Pancreas (tissue), 10 donors: ENCODE data around the gene RESP18. TPM values are rescaled to one million over a fixed set of nuclear protein-coding genes. Genes with fewer than 3 reads are reported as not detected.

Experiments used
- ATAC-seq, 4 donors: fragments of 200-7000 bp; cut with Tn5 transposase; one replicate each; pipeline versions ENCODE4 v1.8.0 to v1.9.1; 2020; ENCODE audit warnings: mild to moderate bottlenecking in 4 of 4, moderate library complexity in 4 of 4
- DNase-seq, 6 donors: peaks; one replicate each; pipeline ENCODE4 v3.0.0-alpha.2; 2020
- FAIRE-seq: peaks from 2 replicates; lab custom pipeline; 2012; peaks lifted over from hg19 to GRCh38; lab: Jason Lieb, UNC
- H3K27ac ChIP-seq, 4 donors: fragments of 200-600 bp; sonication (generic); 1 replicate in 3 of 4; 2 replicates in 1 of 4; pipeline versions ENCODE4 v1.5.0 to v1.8.0; 2020
- H3K27me3 ChIP-seq, 4 donors: fragments of 200-600 bp; one replicate each; pipeline ENCODE4 v1.8.0; 2021
- H3K36me3 ChIP-seq, 3 donors: fragments of 200-600 bp; sonication (generic) in 1 of 3; one replicate each; pipeline versions ENCODE4 v1.5.0 to v1.8.0; 2020 to 2021
- H3K4me1 ChIP-seq, 3 donors: fragments of 200-600 bp; one replicate each; pipeline ENCODE4 v1.8.0; 2021
- H3K4me3 ChIP-seq, 4 donors: fragments of 200-600 bp; sonication (generic) in 2 of 4; one replicate each; pipeline versions ENCODE4 v1.5.0 to v1.8.0; 2020 to 2021
- H3K9me3 ChIP-seq, 4 donors: fragments of 200-600 bp; one replicate each; pipeline ENCODE4 v1.8.0; 2021
- WGBS, 2 donors: extraction: QIAGEN DNeasy Blood & Tissue Kit; methylation state at CpG; one replicate each; pipeline ENCODE4 v1.1.7; 2013; 5-methylcytosine and 5-hydroxymethylcytosine counted together
- intact Hi-C, 3 donors: fragments of 100-400 bp; cut with DNase I; formaldehyde crosslinking; loops; one replicate each; pipeline versions ENCODE4 v1.11.1 to v1.14.2; 2022
- polyA plus RNA-seq, 2 donors: library from polyadenylated mRNA; stranded (reverse); fragments of 200-250 nt; gene quantifications; one replicate each; pipeline ENCODE4 v1.2.3, GENCODE V29; 2013
- total RNA-seq, 6 donors: library from RNA; stranded (reverse); fragmentation: NEBNext Ultra II Directional in 4 of 6; extraction: Animal tissue kit (Norgen Biotek cat#: 25700) in 4 of 6; gene quantifications; one replicate each; pipeline versions ENCODE4 v1.2.1 to v1.2.4, GENCODE V29; 2021 to 2023
- TF ChIP-seq, protein P1 (sequence below), 4 donors: fragments of 200-600 bp; sonication (generic) in 3 of 4; IDR thresholded peaks; one replicate each; pipeline versions ENCODE4 v1.5.0 to v1.8.0; 2021; ENCODE audit warnings: antibody characterized with exemption in 4 of 4
- donor health status: healthy with polysubstance abuse.
- donor health status: DM: no; HTN: no; CAD: no; lungs with moderate emphysema.
- donor health status: DM: no; HTN: no; CAD: no.
- donor health status: control.
- donor health status: control.
- donor health status: Bipolar disorder and iron deficiency.
- donor health status: DM: yes; HTN: yes; CAD: no.
- donor health status: DM: no; HTN: no; CAD: no.
- donor health status: DM: no; HTN: no; CAD: no.
- donor health status: DM: yes; HTN: yes; CAD: no.

Gene RESP18
- total RNA-seq (not detected), polyA plus RNA-seq (under 1 TPM in 1 of 2 donors, not detected in 1; 0.16 TPM)

DNA sequence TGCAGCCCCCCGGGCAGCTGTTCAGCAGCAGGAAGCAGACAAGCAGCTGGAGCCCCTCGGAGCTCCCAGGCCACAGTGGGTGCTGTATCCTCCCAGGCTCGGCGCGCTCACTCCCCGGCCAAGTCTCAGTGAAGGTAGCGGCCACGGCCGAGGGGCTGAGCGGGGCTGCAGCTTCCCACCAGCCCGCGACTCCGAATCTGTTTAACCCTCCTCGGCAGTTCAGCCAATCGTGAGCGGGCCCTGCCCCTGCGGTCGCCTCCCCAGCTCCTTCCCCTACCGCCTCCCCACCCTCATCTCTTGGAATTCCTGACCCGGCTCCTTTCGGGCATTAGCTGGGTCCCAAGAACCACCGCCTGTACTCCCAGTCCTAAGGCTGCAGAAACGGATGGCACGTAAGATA is at the start of gene RESP18:
TSS of gene RESP18 (minus strand) at position 203 of the 400 bp plus-strand sequence.
- DNase-seq (no peak), ATAC-seq (no peak), FAIRE-seq (no peak)
- intact Hi-C loops, result no loop called here
- Histone ChIP-seq H3K4me3 (no peak within 1 kb of the TSS), H3K36me3 (no peaks in the 10 kb centered on the region), H3K27ac (no peak within 1 kb of the TSS), H3K4me1 (no peaks in the 10 kb centered on the region), H3K9me3 (no peaks in the 10 kb centered on the region), H3K27me3 (peaks cover 0 to 24% (median 3%) of the 10 kb centered on the region in 4 donors)
- 11 to 13% methylated on average over 24 of the region's 24 CpGs for WGBS, 2 donors
- TF ChIP-seq, protein P1, sequence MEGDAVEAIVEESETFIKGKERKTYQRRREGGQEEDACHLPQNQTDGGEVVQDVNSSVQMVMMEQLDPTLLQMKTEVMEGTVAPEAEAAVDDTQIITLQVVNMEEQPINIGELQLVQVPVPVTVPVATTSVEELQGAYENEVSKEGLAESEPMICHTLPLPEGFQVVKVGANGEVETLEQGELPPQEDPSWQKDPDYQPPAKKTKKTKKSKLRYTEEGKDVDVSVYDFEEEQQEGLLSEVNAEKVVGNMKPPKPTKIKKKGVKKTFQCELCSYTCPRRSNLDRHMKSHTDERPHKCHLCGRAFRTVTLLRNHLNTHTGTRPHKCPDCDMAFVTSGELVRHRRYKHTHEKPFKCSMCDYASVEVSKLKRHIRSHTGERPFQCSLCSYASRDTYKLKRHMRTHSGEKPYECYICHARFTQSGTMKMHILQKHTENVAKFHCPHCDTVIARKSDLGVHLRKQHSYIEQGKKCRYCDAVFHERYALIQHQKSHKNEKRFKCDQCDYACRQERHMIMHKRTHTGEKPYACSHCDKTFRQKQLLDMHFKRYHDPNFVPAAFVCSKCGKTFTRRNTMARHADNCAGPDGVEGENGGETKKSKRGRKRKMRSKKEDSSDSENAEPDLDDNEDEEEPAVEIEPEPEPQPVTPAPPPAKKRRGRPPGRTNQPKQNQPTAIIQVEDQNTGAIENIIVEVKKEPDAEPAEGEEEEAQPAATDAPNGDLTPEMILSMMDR (IDR thresholded peaks at IDR 0.05), result no peak

DNA sequence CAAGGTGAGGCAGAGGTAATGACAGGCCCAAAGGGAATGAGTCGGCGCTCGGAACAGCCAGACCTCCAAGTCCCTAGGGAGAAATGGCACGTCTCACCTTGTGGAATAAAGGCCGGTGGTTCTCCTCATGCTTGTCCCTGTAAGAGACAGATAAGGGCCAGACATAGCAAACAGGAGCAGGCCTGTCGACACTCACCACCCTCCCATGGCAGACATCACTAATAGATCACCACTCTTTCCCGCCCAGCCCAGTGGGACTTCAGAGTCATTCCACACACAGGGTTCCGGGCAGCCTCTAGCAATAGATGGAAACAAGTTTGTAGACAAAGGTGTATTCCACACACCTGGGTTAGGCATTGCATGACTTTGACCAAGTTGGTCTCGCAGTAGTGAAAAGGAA is 48.9 kb upstream of the RESP18 start:
- FAIRE-seq (no peak), ATAC-seq (no peak), DNase-seq (no peak)
- 84 to 87% methylated on average over 9 of the region's 9 CpGs for WGBS, 2 donors
- Histone ChIP-seq H3K27ac (no peak overlapping the region), H3K9me3 (no peaks in the 10 kb centered on the region), H3K27me3 (no peaks in the 10 kb centered on the region), H3K4me1 (no peaks in the 10 kb centered on the region), H3K36me3 (peaks cover 3 to 25% (median 13%) of the 10 kb centered on the region in 3 donors), H3K4me3 (no peak overlapping the region)
- intact Hi-C loops, result no loop called here
- TF ChIP-seq, protein P1 (IDR thresholded peaks at IDR 0.05), result no peak

DNA sequence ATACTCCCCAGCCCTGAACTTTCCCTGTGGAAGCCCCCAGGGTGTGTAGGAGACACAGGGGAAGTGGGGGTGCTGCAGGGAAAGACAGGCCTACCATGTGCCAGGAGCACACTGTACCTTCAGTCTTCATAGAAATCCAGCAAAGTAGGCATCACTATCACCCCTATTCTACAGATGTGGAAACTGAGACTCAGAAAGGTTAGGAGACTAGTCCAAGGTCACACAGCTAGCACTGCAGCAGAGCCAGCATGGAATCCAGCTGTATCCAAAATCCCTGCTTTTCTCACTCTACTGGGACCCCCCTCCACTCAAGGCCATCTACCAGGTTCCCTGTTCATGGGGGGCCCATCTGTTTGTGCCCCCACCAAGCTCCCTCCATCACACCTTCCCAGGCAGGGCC is 48.4 kb upstream of the RESP18 start:
- Histone ChIP-seq H3K9me3 (no peaks in the 10 kb centered on the region), H3K36me3 (peaks cover 3 to 21% (median 8%) of the 10 kb centered on the region in 3 donors), H3K27ac (no peak overlapping the region), H3K4me3 (no peak overlapping the region), H3K4me1 (no peaks in the 10 kb centered on the region), H3K27me3 (no peaks in the 10 kb centered on the region)
- DNase-seq (no peak), FAIRE-seq (no peak), ATAC-seq (no peak)
- intact Hi-C loops, result no loop called here
- TF ChIP-seq, protein P1 (IDR thresholded peaks at IDR 0.05), result no peak

DNA sequence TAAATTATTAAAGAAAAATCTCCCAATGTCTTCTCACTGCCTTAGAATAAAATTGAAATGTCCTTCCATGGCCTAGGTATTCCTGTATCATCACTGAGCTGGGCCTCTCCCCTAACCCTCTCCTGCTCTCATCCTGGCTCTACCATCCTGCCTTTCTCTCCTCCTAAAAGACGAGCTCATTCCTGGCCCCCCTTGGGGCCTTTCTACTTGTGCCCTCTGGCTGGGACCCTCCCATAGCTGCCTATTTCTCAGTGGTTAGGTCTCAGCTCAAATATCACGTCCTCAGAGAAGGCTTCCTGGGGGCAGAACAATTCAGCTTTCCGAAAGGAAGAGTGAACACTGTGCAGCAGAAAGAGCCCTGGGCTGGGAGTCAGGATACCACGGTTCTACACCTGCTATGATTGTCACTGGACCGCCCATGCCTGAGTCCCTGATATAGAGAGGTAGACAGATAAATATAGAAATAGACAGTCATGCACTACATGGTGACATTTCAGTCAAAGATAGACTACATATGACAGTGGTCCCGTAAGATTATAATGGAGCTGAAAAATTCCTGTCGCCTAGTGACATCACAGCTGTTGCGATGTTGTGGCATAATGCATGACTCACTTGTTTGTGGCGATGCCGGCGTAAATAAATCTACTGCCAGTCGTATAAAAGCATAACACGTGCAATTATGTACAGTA is 45.8 kb upstream of the RESP18 start:
- intact Hi-C loops, result no loop called here
- DNase-seq (no peak), ATAC-seq (no peak), FAIRE-seq (no peak)
- TF ChIP-seq, protein P1 (IDR thresholded peaks at IDR 0.05), result no peak
- Histone ChIP-seq H3K4me1 (no peaks in the 10 kb centered on the region), H3K27ac (no peak overlapping the region), H3K9me3 (no peaks in the 10 kb centered on the region), H3K27me3 (no peaks in the 10 kb centered on the region), H3K4me3 (no peak overlapping the region), H3K36me3 (peaks cover 0 to 16% (median 0%) of the 10 kb centered on the region in 3 donors)
- WGBS, 2 donors, result 95% methylated on average over 13 of the region's 13 CpGs

DNA sequence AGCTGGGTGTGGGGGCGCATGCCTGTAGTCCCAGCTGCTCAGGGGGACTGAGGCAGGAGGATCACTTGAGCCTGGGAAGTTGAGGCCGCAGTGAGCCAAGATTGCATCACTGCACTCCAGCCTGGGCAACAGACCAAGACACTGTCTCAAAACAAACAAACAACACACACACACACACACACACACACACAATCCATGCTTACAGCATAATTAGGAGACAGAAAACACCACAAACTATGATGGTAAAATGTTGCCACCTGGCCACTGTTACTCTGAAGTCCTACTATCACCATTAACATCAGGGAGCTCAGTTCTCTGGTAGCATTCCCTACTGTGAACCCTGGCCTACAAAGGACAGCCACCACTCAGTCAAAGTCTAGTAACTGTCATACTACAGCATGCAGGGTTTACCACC is 36.9 kb upstream of the RESP18 start:
- Histone ChIP-seq H3K27me3 (no peaks in the 10 kb centered on the region), H3K27ac (peak overlapping the region in 2 of 4 donors; percentile 67 to 76), H3K9me3 (no peaks in the 10 kb centered on the region), H3K4me3 (no peak overlapping the region), H3K4me1 (no peaks in the 10 kb centered on the region), H3K36me3 (peaks cover 0 to 9% (median 0%) of the 10 kb centered on the region in 3 donors)
- peak in 4 of 6 donors; percentile 39 to 69 (median 56) for DNase-seq
- intact Hi-C loops, result no loop called here
- peak; percentile 78 to 85 (median 83) for ATAC-seq
- TF ChIP-seq, protein P1 (IDR thresholded peaks at IDR 0.05), result no peak
- no peak for FAIRE-seq
- WGBS, 2 donors, result 16 to 21% methylated on average over 2 of the region's 2 CpGs
